CD1c-positive myeloid dendritic cell (primary cell): ENCODE measurements around the gene IDUA.
"Not testable (repeated sequence)": the region's sequence is repeated elsewhere in the genome, so short reads cannot be mapped to it uniquely, and the experiment has no call there.

Experiments
- DNase-seq: peaks from one replicate; pipeline ENCODE4 v3.0.0-alpha.2; 2016; ENCODE audit errors: extremely low spot score

Gene IDUA

DNA sequence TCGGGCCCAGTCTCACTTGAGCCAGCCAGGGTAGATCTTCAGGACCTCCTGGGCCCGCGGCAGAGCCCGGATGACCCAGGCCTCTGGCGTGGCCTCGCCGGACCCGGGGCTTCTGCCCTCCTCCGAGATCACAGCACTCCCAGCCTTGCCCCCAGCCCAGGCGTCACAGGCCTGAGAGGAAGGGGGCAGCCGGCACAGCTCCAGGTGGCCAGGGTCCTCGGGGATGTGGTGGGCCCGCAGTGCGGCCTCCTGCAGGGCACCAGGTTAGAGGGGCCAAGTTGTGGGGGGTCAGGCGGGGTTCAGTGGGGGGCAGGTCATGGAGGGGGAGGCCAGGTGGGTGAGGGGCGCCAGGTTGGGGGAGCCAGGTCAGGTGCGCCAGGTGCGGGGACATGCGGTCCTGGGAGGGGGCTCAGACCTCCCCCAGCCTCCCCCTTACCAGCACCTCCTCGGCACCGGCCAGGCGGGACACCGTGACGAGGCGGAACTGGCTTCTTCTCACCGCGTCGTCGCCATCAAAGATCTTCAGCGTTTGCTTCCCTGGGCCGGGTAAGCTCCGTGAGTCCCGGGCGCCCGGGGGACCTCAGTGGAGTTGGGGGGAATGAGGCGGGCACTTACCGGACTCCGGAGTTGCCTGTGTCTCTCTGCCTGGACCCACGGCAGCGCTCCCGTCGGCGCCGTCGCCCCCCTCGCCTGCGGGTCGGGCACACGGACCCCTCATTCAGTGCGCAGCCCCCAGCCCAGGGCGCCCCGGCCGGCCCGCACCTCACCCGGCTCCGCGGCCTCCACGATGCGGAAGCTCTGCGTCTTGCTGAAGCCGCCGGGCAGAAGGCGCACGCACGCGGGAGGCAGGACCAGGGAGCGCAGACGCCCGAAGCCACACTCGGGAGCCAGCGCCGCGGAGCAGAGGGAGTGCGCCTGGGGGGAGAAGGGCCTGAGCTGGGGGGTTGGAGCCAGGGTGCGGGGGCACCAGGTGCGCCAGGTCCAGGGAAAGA, 19.4 kb upstream of the IDUA start:
- DNase-seq, result no peak

DNA sequence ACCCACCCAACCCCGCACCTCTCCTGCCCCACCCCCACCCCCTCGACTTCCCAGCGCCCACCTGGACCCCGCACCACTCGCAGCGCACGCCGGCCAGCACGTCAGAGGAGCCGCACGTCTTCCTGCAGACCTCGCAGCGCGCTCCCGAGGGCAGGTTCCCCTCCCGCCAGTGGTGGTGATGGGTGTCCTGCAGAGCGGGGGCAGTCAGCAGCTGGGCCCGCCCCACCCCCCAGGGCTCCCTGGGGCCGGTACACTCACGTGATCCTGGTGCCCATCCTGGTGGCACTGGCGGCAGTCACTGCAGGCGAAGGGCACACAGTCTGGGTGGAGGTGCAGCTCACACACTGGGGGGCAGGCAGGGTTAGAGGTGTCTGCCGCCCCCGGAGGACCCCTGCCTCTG, 18.6 kb upstream of the IDUA start:
- DNase-seq, result no peak

DNA sequence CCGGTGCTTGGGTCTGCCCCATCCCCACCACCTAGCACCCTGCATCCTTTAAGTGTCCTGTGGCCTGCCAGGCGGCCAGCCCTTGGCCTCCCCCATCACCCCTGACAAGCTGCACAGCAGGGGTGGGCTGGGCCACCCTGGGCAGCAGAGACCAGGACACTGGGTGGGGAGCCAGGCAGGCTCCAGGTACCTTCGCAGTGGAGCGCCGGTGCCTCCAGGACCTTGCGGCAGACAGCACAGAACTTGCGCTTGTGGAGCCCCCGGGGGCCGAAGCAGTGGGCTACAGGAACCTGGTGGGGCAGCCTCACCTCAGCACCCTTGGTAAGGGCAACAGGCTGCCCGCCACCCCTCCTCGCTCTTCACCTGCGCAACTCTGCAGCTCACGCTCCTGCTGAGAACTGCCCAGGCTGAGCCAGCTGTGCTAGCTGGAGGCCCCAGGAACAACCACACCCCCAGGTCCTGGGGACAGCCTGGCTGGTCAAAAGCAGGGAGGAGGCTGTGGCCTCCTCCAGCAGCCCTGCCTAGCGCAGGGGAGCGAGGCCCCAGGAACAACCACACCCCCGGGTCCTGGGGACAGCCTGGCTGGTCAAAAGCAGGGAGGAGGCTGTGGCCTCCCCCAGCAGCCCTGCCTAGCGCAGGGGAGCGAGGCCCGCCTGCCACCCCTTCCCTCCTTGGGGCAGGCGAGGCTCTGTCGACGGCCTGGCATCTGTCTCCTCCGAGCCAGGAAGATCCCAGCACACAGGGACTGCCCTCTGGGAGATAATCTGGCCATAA, 18.0 kb upstream of the IDUA start:
- DNase-seq, result no peak

DNA sequence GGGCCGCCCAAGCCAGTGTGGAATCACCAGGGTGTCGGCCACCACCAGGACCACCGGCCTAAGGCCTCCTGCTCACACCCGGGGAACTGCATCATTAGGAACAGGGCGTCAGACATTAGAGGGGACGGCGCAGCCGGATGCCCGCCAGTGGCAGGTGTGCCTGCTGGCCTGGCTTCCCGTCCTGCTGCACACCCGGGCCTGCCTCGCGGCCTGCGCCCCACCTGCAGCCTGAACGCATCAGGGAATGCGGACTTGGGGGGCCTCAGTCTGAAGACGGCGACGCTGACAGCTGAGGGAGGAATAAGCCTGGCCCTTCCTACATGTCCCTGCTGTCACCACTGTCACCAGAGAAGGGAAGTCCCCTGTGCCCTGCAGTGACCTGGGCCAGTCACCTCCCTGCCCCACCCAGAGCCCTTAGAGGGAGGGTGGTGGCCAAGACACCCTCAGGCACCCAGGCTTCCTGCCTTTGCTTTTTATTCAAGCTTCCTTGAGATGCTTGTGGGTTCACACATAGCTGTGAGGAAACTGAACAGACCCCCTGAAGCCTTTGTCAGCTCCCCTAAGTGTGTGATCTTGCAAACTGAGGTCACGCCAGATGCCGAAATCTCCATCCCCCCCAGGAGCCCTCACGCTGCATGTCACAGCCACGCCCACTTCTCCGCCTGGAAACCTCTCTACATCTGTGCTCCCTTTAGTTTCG, 16.6 kb upstream of the IDUA start:
- DNase-seq, result peak; percentile 26

- no peak for DNase-seq
Observed at GRCh38 chr4:970854-971520, 15.9 kb upstream of the IDUA start.

DNA sequence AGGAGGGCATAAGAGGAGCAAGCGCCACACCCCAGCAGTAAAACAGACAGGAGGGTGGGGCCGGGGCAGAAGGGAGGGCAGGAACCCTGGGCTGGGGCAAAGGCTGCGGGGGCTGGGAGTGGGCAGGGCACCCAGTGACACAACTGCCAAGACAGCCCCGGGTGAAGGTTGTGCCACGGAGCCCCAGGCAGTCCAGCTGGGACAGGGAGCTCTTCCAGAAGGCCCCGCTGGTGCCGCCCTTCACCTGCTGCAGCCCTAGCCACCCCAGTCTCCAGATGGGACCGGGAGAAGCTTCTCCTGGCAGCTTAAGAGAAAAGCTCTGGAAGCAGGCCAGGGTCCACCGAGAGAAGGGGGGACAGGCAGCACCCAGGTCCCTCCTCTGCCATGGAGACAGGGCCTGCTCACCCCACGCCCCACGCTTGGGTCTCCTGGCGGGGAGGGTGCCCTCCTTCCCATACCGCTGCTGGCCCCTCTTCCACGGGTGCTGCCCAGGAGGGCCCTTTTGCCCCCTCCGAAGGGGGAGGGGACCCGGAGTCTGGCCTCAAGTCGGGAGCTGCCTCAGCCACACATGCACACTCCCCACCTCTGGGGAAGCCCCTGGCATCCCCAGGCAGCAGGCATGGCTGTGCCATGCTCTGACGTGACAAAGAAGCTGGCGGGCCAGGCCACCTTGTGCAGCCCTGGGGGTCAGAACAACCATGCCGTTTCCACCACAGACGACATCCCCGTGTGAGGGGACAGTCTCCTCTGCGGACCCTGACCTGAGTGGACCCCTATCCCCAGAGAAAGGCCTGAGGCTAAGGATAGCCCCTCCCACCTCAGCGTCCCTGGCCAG, 15.0 kb upstream of the IDUA start:
- no peak for DNase-seq

DNA sequence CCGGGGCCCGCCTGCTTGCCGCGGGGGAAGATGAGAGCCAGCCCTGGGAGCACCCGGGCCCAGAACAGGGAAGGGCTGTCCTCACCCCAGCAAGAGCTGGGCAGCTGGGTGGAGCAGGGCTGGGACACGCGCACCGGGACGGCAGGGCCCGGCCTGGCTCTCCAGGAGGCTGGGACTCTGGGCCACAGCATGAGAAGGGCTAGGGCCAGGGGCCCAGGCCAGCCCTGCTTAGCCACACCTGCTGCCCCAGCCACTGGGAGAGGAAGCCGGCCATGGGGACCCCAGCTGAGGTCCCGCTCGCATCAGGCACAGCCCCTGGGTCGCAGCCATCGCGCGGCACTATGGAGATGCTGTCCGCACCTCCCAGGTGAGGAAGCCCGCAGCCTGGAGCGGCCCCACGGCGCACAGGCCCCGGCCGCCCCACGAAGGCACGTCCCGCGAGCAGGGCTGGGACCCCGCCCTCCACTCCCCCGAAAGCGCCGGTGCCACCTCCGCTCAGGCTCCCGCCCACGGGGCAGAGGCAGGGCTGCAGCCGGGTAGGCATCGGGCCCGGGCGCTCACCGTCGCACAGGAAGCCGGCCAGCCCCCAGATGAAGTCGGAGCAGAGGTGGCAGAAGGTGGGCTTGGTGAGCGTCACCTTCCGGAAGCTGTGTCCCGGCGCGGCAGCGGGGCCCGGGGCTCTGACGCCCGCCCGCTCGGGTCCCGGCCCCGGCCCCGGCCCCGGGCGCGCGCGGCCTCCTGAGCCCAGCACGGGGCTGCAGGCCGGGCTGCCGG, 14.0 kb upstream of the IDUA start:
- peak; percentile 38 for DNase-seq

- peak; percentile 96 for DNase-seq
Observed at GRCh38 chr4:973431-974397, 13.1 kb upstream of the IDUA start, which contains the start of gene DGKQ. TSS of gene DGKQ (minus strand) at chr4:973569. CDS start at chr4:973482, 87 bp downstream.

DNA sequence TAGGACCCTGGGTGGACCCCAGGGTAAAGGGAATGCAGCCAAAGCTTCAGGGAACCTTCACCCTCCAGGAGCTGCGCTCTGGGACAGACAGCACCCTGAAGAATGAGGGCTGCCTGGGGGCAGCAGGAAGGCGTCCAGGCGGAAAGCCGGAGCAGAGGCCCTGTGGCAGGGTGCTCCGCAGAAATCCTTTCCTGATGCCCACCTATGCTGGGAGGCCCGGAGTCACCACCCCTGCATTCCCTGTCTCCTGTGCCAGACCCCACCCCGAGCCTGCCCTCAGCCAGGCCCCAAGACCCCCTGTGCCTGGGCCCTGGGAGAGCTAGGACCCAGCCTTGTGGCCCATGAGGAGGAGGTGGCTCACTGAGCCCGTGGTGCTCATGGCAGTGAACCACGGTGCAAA, 12.2 kb upstream of the IDUA start:
- DNase-seq, result no peak

GRCh38 chr4:976016-976415, 10.8 kb upstream of the IDUA start:
- not testable (repeated sequence) for DNase-seq

- DNase-seq, result peak; percentile 74
Observed at GRCh38 chr4:978957-979701, 7.7 kb upstream of the IDUA start.

DNA sequence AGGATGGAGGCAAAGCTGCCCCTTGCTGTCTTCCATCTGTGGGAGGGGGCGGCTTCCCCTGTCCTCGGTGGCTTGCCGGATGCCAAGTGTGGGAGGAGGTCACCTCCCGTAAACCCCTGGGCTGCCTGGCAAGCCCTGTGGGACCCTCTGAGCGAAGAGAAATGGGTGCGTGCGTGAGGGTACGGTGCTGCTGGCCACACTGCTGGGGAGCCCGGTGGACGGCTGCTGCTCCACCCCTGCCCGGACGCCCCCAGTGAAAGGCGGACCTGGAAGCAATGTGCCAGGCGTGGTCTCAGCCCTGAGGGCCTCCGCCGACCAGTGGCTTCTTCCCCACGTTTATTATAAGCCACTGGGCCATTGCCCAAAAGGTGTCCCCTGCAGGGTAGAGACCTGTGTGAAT, 4.6 kb upstream of the IDUA start:
- no peak for DNase-seq

DNA sequence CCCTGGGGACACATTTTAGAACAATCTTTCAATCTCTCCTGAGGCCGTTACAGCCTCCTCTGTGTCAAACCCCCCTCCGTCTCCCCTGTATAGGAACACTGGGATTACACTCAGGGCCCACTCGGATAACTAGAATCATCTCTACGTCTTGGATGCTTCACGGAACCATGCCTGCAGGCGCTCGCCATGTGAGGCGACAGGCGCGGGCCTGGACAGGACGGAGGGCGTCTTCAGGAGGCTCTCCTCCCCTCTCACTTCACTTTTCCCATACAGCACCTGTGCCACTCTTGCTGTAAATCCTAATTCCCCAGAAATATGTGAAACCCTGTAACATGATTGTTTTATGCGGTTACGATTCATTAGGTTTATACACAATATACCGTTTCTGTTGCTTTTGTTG, 4.0 kb upstream of the IDUA start:
- DNase-seq, result no peak

DNA sequence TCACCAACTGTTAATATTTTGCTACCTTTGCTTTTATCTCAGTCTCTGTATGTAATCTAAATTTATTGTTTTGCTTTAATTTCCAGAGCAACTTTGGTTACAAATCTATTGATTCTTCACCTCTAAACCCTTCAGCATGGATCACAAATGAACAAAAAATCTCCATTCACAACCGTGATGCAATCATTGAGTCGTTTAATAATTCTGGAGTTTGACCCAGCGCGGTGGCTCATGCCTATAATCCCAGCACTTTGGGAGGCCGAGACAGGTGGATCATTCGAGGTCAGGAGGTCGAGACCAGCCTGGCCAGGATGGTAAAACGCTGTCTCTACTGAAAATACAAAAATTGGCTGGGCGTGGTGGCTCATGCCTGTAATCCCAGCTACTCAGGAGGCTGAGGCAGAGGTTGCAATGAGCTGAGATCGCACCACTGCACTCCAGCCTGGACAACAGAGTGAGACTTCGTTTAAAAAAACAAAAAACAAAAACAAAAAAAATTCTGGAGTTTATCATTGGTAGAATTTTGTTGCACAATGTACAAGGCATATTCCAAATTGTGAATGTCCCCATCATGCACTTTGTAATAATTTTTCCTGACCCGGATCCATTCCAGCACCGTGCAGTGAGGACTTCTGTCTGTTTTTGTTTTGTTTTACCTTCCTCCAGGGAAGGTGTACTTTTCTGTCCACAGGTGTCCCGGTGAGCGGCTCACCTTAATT, 2.3 kb upstream of the IDUA start:
- no peak for DNase-seq

DNA sequence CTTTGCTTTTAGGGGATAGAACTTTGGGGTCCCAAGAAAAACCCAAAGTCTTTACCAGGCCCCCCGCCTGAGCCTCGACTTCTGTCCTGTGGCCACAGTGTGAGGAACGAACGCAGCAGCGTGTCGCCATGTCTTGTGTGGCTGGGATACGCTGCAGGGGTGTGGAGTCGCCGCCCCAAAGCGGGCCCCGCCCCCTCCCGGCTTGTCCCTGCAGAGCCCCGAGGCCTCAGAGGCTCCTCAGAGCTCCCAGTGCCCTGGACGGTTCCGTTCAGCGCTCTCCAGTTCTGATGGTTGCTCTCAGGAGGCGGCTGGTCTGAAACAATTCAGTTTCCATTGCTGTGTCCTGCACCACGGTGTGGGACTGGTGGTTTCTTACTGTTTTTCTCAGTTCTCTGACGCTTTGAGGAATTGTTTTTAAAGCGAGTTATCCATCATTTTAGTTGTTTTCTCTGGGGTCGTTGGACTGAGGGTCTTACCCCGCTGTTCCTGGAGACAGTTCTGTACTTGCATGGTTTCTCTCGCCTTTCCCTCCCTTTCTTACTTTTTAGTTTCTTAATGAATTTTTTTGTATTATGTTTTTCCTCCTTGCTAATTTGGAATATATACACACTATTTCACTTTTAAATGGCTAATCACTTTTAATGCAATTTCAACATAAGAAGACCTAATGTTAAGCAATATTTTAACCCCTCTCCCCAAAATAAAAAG, 1.6 kb upstream of the IDUA start:
- peak; percentile 69 for DNase-seq

DNA sequence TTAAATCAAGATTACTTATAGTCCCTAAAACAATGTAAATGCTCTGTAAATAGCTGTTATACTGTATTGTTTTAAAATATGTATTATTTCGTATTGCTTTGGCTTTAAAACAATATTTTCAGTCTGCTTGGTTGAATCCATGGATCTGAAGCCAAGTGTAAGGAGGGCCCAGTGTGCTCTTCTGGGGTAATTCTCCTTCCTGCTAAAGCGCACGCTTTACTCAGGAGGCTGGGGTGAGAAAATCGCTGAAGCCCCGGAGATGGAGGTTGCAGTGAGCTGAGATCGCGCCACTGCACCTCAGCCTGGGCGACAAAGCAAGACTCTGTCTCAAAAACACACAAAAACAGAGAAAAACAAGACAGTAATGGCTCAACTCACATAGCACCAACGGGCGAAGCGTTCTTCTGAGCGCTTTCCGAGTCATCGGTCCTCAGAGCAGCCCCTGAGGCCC, 391 bp upstream of the IDUA start:
- DNase-seq, result no peak
